ENCODE results near the gene APOBEC3B.

DNA sequence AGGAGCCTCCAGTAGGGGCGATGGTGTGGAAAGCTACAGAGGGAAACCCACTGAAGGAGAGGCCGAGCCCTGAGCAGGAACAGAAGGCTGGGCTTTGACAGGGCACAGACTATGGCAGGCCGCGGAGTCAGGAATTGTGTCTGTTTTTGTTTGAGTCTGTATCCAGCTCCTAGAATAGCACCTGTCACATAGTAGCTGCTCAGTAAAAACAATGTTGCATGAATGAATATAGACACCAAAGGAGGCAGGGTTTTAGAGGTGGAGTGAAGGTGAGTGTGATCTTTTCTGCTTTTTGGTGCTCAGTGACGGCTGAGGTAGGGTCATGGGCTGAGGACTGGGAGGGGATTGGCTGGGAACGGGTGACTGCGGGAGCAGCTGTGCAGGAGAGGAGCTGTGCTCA lies 43.2 kb upstream of the APOBEC3B start:
- TF ChIP-seq RXRA (IDR thresholded peaks at IDR 0.05; ENCODE audit: borderline replicate concordance, low read depth) (no peak), RAD21 (IDR thresholded peaks at IDR 0.05; ENCODE audit: low read length) (no peak)
